HG03103 (cell line): ENCODE measurements around the gene C10orf90.

Source experiments
- ATAC-seq: cut with Tn5 transposase; IDR thresholded peaks from one replicate; pipeline ENCODE4 v1.9.1; 2021; ENCODE audit warnings: low read depth; ENCODE audit not compliant: unreplicated experiment

C10orf90 gene

GRCh38 chr10:126674741-126675515 is 4.4 kb upstream of the C10orf90 start:
- ATAC-seq, result no peak

- ATAC-seq, result no peak
These were observed 3.1 kb upstream of the C10orf90 start for GRCh38 chr10:126673565-126673964.

DNA sequence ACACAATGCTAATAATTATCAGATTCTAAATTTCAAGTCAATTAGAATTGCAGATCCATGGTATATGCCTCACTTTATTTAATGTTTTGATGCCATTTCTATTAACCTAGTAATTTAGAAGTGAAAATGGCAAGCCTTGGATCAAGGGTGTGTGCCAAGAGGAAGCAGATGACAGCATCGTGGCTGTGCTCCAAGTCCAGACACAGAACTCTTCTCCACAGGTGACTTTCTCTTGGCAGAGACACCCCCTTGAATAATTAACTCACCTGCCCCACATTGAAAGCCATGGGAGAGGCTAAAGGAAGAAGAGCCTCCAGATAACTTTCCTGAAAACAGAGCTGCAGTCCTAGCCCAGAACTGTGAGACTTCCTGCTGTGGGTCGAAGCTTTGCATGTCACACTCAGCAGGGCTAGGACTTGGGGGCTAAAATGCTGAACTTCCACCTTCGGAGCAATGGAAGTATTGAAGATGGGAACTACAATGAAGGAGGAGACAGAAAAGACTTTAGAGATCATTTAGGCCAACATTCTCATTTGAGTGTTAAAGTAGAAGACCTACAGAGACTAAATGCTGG is 996 bp upstream of the C10orf90 start:
- no peak for ATAC-seq

GRCh38 chr10:126670895-126671261 is 385 bp upstream of the C10orf90 start:
- no peak for ATAC-seq

DNA sequence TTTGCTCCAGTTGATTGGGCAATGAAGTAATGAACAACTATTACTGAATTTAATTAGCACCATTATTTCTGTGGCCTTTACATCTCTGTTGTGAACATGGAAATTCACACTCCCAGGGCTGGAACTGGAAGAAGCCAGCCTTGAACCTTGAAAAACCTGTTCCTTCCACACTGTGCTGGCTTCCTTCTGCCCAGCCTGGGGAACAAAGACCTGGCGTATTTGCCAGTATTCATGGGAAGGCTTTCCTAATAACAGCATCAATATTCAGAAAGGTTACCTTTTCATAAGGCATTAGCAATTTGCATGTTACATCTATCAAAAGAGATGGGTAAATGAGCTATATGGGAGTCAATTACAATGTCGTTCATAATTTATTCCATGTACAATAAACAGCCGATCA is 1.3 kb downstream of the C10orf90 start:
- no peak for ATAC-seq

DNA sequence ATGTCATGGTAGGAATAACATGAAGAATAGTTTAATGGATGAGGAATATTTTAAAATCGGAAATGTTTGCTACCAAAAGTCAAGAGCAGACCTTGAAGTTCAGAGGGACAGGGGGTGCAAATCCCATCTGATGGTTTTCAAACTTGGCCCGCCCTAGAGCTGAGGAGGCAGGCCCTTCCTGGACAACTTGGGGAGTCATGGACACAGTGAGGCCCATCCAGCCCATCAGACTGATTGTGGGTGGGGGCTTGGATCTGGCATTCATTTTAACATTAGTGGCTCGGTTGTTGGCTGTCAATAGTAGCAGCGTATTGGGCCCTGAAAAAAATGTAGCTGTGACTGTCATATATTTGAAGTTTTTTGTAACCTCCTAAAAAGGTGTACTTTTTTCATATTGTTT is 2.0 kb downstream of the C10orf90 start:
- ATAC-seq, result no peak

GRCh38 chr10:126667568-126667967 is 2.9 kb downstream of the C10orf90 start:
- ATAC-seq, result no peak

DNA sequence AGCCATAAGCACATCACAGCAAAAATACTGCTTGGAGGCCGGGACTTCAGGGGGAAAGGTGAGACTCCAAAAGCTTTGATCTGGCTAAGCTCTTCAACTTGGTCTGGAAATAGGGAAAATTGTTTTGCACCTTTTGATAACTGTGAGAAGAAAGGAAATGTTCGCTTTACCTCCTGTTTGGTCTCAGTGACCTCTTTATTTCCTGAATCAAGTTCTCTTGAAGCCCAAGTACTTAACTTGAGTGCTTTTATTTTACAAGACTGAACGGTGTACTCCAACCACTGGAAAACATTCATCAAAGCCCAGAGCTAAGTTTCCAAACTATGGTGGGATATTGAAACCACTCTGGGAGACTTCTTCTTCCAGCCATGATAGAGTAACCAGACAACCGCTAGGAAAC is 5.3 kb downstream of the C10orf90 start:
- no peak for ATAC-seq

GRCh38 chr10:126663880-126664279 is 6.6 kb downstream of the C10orf90 start:
- no peak for ATAC-seq

GRCh38 chr10:126663328-126663727 is 7.2 kb downstream of the C10orf90 start:
- ATAC-seq, result no peak

GRCh38 chr10:126661841-126662515 is 8.5 kb downstream of the C10orf90 start:
- no peak for ATAC-seq

DNA sequence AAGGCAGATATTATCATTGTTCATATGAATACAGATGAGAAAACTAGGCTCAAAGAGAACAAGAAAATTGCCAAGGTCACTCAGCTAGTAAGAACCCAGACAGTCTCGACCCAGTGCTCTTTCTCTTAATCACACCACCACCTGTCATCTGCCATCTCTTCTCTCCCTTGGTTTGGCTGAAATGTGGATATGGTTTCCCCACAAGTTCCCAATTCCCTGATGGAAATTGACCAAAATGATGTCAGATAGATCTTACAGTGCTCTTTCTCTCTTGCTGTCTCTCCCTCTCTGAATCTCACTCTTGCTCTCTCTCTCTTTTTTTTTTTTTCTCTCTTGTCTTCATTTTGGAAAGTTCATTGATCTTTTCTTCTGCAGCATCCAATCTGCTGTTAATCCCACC is 9.1 kb downstream of the C10orf90 start:
- ATAC-seq, result no peak

- no peak for ATAC-seq
These were observed 10.7 kb downstream of the C10orf90 start for GRCh38 chr10:126659750-126660149.

- no peak for ATAC-seq
These were observed 11.6 kb downstream of the C10orf90 start for GRCh38 chr10:126658928-126659327.

- ATAC-seq, result no peak
These were observed 15.9 kb downstream of the C10orf90 start for GRCh38 chr10:126654579-126654978.

DNA sequence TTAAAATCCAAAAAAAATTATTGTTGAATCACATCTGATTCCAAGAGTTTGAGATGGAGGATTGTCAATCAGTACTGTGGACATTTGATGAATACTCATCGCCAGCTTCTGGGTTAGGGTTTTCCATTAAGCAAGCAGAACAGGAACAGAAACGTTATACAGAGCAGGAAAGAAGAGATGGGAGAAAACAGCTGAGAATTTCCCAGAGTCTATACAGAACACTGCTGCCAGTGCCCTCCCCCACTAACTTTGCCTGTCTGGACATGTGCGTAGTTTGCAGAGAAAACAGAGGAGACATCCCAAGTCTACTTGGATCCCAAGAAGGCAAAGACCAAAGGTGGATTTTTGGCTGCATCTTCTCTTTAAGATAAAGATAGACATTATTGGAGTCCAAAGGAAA is 19.0 kb downstream of the C10orf90 start:
- no peak for ATAC-seq

- ATAC-seq, result no peak
These were observed 20.3 kb downstream of the C10orf90 start for GRCh38 chr10:126650161-126650560.

DNA sequence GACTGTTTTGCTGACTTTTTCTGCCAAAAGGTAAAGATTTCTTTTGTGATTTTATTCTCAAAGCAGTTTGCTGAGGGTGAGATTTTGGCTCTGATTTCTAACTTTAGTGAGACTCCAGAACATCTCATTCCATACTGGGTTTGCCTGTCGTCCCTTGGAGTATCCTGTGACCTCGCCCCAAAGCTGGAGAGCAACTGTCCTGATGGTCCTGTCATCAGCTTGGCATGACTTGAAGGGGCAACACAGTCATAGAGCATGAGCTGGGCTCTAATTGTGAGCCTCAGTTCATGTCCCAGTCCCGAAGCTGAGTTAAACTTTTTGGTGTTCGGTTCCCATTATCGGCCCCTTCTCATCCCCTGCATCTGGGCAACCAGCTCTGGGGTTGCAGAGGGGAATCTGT is 23.4 kb downstream of the C10orf90 start:
- ATAC-seq, result no peak

- no peak for ATAC-seq
These were observed 24.4 kb downstream of the C10orf90 start for GRCh38 chr10:126646110-126646509.

DNA sequence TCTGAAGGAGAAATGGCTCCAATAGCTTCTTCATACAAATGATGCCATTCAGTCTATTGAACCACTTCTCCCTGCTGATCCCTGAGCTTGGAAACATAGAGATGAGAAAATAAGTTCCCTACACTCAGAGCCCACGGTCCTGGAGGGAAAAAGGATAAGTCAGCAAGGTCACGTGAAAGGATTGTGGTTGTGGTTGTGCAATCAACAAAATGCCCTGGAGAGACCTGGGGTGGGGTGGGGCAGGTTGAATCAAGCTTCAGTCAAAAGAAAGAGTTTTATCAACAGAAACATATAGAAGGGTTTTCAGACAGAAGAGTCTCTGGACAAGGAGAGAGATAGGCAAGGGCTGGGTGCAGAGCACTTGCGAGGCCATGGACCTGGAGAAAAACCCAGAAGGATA is 30.1 kb downstream of the C10orf90 start:
- no peak for ATAC-seq

DNA sequence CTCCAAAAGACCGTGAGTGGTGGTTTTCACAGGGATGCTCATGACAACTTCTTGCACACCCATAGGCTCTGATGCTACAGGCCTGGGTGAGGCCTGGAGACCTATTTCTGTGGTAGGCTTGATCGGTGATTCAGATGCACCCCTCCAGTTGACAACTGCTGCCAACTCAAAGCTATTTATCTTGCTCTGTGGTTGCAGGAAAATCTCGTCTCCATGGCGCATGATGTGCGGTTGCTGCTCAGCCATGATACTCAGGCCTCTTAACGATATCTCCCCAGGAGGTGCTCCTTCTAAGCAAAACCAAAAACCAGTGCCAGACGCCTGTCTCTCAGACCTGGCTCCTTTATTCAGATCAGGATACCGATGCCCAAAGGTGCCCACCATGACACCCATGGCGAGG is 31.4 kb downstream of the C10orf90 start:
- ATAC-seq, result no peak

DNA sequence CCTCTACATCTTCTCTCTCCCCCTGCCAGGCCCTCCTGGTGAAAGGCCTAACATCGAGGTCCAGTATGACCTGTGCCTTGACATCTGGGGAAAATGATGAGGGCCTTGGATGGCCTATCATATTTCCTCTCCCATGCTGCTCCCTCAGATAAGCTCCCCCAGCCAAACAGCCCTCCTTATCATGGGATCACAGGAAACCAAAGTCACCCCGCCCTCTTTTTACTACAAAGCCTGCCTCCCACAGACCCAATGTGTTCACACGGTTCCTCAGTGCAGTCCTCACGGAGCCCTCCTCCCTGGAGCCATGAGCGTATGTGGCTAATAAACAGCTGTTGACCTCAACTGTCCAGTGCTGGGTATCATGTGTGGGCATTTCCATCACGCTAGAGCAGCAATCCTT is 32.0 kb downstream of the C10orf90 start:
- ATAC-seq, result no peak
